ENCODE results near the gene PROB1. TPM values are rescaled to one million over a fixed set of nuclear protein-coding genes. Genes with fewer than 3 reads are reported as not detected.

PROB1 gene
- total and polyA plus RNA-seq, 2 of the 13 experiments (the other 11 are each of a cell fraction or from before 2014, with no cell fraction given), result 0.69 to 1.1 TPM

GRCh38 chr5:139383275-139383992 lies 11.5 kb downstream of the PROB1 start, which contains the start of gene SLC23A1 (continued):
- TF ChIP-seq ZNF652 (CRISPR knock-in tag; IDR thresholded peaks at IDR 0.05; ENCODE audit: borderline replicate concordance, low read depth) (peak; percentile 85), ZNF646 (CRISPR knock-in tag; IDR thresholded peaks at IDR 0.05) (no peak), DDIT3 (CRISPR knock-in tag; IDR thresholded peaks at IDR 0.05) (no peak), NFE2L2 (IDR thresholded peaks at IDR 0.05; ENCODE audit: low read length) (no peak), SRSF1 (optimal IDR thresholded peaks at IDR 0.05; ENCODE audit: low read depth, low read length) (no peak), ZNF33B (CRISPR knock-in tag; IDR thresholded peaks at IDR 0.05) (no peak), ZNF17 (CRISPR knock-in tag; IDR thresholded peaks at IDR 0.05) (no peak), KIAA2018 (CRISPR knock-in tag; IDR thresholded peaks at IDR 0.05; ENCODE audit: borderline replicate concordance) (no peak), ZBTB46 (CRISPR knock-in tag; IDR thresholded peaks at IDR 0.05; ENCODE audit: borderline replicate concordance) (no peak), RBM39 (IDR thresholded peaks at IDR 0.05; ENCODE audit: low read depth, low read length, poor library complexity, severe bottlenecking) (no peak), SIX4 (CRISPR knock-in tag; IDR thresholded peaks at IDR 0.05) (peak; percentile 95), ZSCAN12 (CRISPR knock-in tag; IDR thresholded peaks at IDR 0.05) (no peak)
